ENCODE data around the gene ESRRA. TPM values are rescaled to one million over a fixed set of nuclear protein-coding genes. Genes with fewer than 3 reads are reported as not detected.
A peak's percentile ranks its signal among the peaks of the same experiment; 100 is the strongest.

The ESRRA gene
- total RNA-seq, 1 experiment from 2014 or later, result 53.4 TPM

DNA sequence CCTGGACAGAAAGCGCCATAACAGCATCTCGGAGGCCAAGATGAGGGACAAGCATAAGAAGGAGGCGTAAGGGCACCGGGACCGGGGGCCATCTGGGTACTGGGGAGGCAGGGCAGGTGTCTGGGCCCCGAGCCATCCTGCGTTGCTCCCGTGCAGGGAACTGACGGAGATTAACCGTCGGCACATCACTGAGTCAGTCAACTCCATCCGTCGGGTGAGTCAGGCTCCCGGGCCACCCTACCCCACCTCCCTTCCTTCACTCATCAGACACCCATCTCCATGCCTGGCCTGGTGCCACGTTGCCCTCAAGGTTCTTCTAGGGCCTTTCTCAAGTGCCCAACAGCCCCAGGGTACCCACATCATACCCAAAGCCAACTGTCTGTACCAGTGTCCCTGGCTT lies 39.0 kb upstream of the ESRRA start:
- H3K27ac Mint-ChIP-seq (ENCODE audit: unreplicated experiment), result no peak overlapping the region
- CTCF ChIA-PET, result no interaction called here
- no peaks in the 10 kb centered on the region for H3K27me3 Mint-ChIP-seq (ENCODE audit: unreplicated experiment)
- no peaks in the 10 kb centered on the region for H3K9me3 Mint-ChIP-seq (ENCODE audit: low read depth, unreplicated experiment)
- no peak for DNase-seq
- H3K4me1 Mint-ChIP-seq (ENCODE audit: low read depth, unreplicated experiment), result peaks cover 18% of the 10 kb centered on the region
- H3K36me3 Mint-ChIP-seq (ENCODE audit: insufficient read depth, unreplicated experiment), result peaks cover 59% of the 10 kb centered on the region
- intact Hi-C loops (cut with micrococcal nuclease; ENCODE audit: unreplicated experiment), result no loop called here
- TF ChIP-seq, protein P1, sequence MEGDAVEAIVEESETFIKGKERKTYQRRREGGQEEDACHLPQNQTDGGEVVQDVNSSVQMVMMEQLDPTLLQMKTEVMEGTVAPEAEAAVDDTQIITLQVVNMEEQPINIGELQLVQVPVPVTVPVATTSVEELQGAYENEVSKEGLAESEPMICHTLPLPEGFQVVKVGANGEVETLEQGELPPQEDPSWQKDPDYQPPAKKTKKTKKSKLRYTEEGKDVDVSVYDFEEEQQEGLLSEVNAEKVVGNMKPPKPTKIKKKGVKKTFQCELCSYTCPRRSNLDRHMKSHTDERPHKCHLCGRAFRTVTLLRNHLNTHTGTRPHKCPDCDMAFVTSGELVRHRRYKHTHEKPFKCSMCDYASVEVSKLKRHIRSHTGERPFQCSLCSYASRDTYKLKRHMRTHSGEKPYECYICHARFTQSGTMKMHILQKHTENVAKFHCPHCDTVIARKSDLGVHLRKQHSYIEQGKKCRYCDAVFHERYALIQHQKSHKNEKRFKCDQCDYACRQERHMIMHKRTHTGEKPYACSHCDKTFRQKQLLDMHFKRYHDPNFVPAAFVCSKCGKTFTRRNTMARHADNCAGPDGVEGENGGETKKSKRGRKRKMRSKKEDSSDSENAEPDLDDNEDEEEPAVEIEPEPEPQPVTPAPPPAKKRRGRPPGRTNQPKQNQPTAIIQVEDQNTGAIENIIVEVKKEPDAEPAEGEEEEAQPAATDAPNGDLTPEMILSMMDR (IDR thresholded peaks at IDR 0.05; ENCODE audit: unreplicated experiment), result no peak
- no peak overlapping the region for H3K4me3 Mint-ChIP-seq (ENCODE audit: low read depth, unreplicated experiment)
- no TSS peak for BruUV-seq (replicated peaks)

GRCh38 chr11:64267207-64267945 lies 37.9 kb upstream of the ESRRA start:
- Mint-ChIP-seq H3K4me1 (ENCODE audit: low read depth, unreplicated experiment) (peaks cover 18% of the 10 kb centered on the region), H3K9me3 (ENCODE audit: low read depth, unreplicated experiment) (no peaks in the 10 kb centered on the region), H3K4me3 (ENCODE audit: low read depth, unreplicated experiment) (no peak overlapping the region), H3K27me3 (ENCODE audit: unreplicated experiment) (no peaks in the 10 kb centered on the region), H3K27ac (ENCODE audit: unreplicated experiment) (no peak overlapping the region), H3K36me3 (ENCODE audit: insufficient read depth, unreplicated experiment) (peaks cover 61% of the 10 kb centered on the region)
- TF ChIP-seq, protein P1 (IDR thresholded peaks at IDR 0.05; ENCODE audit: unreplicated experiment), result no peak
- CTCF ChIA-PET, result interaction anchor here (0.7 kb wide), 1 partner anchor 17 kb away, joined by 8 read pairs; no protein-coding TSS in a partner anchor
- no TSS peak for BruUV-seq (replicated peaks)
- intact Hi-C loops (cut with micrococcal nuclease; ENCODE audit: unreplicated experiment), result no loop called here
- DNase-seq, result no peak

DNA sequence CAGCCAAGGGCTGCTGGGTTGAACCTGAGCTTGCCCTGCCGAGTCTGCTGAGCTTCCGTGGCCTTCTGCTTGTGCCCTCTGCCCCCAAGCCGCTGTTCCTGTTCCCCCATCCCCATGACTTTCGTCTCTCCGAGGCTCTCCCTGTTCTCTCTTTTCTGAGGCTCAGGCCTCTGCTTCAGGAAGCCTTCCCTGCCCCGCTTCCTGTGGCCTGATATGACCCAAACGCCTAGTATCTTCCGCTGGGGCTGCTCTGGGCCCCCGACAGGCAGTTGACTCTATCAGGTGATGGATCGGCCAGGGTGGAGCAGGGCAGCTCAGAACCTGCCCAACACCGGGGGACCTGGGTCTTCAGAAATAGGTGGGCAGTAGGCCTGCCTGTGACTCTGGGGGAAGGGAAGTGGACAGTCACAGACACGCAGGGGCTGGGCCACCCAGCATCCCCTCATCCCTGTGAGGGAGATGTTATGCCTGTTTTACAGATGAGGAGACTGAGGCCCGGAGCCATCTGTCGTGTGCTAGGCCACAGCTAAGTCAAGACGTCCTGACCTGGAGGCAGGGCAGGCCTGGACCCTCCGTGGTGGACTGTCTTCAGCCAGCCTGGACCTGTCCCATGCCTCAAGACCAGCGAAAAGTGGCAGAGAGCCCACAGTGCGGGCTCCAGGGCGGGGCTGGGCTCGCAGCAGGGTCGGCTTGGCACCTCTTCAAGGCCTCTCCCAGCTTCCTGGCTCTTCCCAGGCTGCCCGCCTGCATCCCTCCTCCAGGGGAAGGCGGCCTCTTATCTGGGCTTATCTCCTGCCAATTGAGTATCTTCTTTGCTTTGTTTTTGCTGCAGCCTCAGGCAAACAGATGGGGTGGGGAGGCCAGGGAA lies 37.1 kb upstream of the ESRRA start:
- no TSS peak for BruUV-seq (replicated peaks)
- peaks cover 58% of the 10 kb centered on the region for H3K36me3 Mint-ChIP-seq (ENCODE audit: insufficient read depth, unreplicated experiment)
- peak overlapping the region; percentile 94 for H3K4me3 Mint-ChIP-seq (ENCODE audit: low read depth, unreplicated experiment)
- TF ChIP-seq, protein P1 (IDR thresholded peaks at IDR 0.05; ENCODE audit: unreplicated experiment), result no peak
- no peak for DNase-seq
- H3K27me3 Mint-ChIP-seq (ENCODE audit: unreplicated experiment), result no peaks in the 10 kb centered on the region
- CTCF ChIA-PET, result interaction anchor here (0.5 to 1.4 kb wide), 6 partner anchors 8 to 87 kb away, joined by 3 to 8 read pairs (median 4); partner anchors contain the start of gene FKBP2
- H3K27ac Mint-ChIP-seq (ENCODE audit: unreplicated experiment), result peak overlapping the region; percentile 97
- H3K4me1 Mint-ChIP-seq (ENCODE audit: low read depth, unreplicated experiment), result peaks cover 18% of the 10 kb centered on the region
- intact Hi-C loops (cut with micrococcal nuclease; ENCODE audit: unreplicated experiment), result no loop called here
- H3K9me3 Mint-ChIP-seq (ENCODE audit: low read depth, unreplicated experiment), result no peaks in the 10 kb centered on the region

DNA sequence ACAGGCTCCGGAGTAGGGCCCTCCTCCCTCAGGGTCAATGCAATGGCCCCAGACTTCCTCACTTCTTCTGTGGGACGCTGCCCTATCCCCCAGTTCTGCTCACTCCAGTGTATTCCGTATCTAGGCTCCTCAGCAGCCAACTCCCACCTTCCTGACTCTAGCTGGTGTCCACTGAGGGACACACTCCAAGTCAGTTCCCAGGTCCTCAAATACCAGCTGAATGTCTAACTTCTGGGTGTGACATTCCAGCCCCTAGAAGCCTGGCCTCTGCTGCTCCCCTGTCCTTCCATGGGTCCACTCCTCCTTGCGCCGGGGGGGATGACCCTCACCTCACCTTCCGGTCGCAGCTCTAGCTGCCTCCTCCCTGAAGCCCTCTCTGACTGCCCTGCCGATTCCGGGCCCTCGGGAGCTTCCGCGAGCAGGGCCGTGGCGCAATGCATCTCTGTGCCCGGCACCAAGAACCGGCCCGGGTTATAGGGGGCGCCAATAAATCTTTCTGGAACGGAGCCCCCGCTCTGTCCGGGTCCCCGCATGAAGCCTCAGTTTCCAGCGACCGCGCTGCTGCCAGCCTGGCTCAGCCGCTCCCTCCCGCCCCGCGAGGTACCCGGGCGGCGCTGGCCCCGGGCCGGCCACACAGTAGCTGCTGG lies 36.3 kb upstream of the ESRRA start:
- CTCF ChIA-PET, result interaction anchor here (0.5 to 1.4 kb wide), 6 partner anchors 9 to 86 kb away, joined by 3 to 7 read pairs (median 4); partner anchors contain the start of genes ESRRA and FKBP2

More for the DNA sequence above, 36.3 kb upstream of the ESRRA start:
- no TSS peak for BruUV-seq (replicated peaks)
- Mint-ChIP-seq H3K27ac (ENCODE audit: unreplicated experiment) (peak overlapping the region; percentile 97), H3K4me3 (ENCODE audit: low read depth, unreplicated experiment) (peak overlapping the region; percentile 94), H3K27me3 (ENCODE audit: unreplicated experiment) (no peaks in the 10 kb centered on the region), H3K9me3 (ENCODE audit: low read depth, unreplicated experiment) (no peaks in the 10 kb centered on the region), H3K36me3 (ENCODE audit: insufficient read depth, unreplicated experiment) (peaks cover 60% of the 10 kb centered on the region), H3K4me1 (ENCODE audit: low read depth, unreplicated experiment) (peaks cover 18% of the 10 kb centered on the region)
- TF ChIP-seq, protein P1 (IDR thresholded peaks at IDR 0.05; ENCODE audit: unreplicated experiment), result no peak
- peak; percentile 56 for DNase-seq
- intact Hi-C loops (cut with micrococcal nuclease; ENCODE audit: unreplicated experiment), result no loop called here
